Measurements from ENCODE around the gene EXO5. TPM values are rescaled to one million over a fixed set of nuclear protein-coding genes. Genes with fewer than 3 reads are reported as not detected.
"Not testable (repeated sequence)": the region's sequence is repeated elsewhere in the genome, so short reads cannot be mapped to it uniquely, and the experiment has no call there.

The EXO5 gene
- total and polyA plus RNA-seq, 2 of the 4 experiments (the other 2 are of a cell fraction), result 7.8 to 11.1 TPM

- H2AFZ ChIP-seq (replicated peaks; ENCODE audit: low read length, poor library complexity), result no peak overlapping the region
- DNase-seq (no peak), ATAC-seq (ENCODE audit: low read depth) (no peak)
- no peak overlapping the region for H3K27ac ChIP-seq (ENCODE audit: insufficient read depth, low read length)
- H4K5ac ChIP-seq (ENCODE audit: low read depth, low read length), result no peak overlapping the region
- no peak overlapping the region for H2AK9ac ChIP-seq (replicated peaks; ENCODE audit: low read depth, low read length, poor library complexity)
- H2AK5ac ChIP-seq (ENCODE audit: low read depth, low read length), result no peak overlapping the region
- H3K18ac ChIP-seq (ENCODE audit: low read depth, low read length), result no peak overlapping the region
- in situ Hi-C loops (cut with MboI; ENCODE audit: low sequenced_read_pairs) (no loop called here), intact Hi-C loops (cut with micrococcal nuclease) (no loop called here), dilution Hi-C loops (cut with HindIII; ENCODE audit: low sequenced_read_pairs, unreplicated experiment) (no loop called here)
- H3K9me1 ChIP-seq (ENCODE audit: insufficient read depth, low read length), result no peaks in the 10 kb centered on the region
- no peak overlapping the region for H3K9ac ChIP-seq (ENCODE audit: low read depth, low read length)
- no peak overlapping the region for H3K14ac ChIP-seq (replicated peaks; ENCODE audit: low read depth, low read length)
- H3K4me1 ChIP-seq (ENCODE audit: control insufficient read depth, insufficient read depth, low read length), result no peaks in the 10 kb centered on the region
- CTCF ChIA-PET, result no interaction called here
- H3K4ac ChIP-seq (ENCODE audit: low read depth, low read length), result no peak overlapping the region
- H3K23ac ChIP-seq (ENCODE audit: low read depth, low read length), result no peak overlapping the region
- H4K8ac ChIP-seq (ENCODE audit: low read depth in 2 of 2, low read length in 2 of 2), result no peak overlapping the region
- H3K4me2 ChIP-seq (ENCODE audit: low read depth, low read length), result no peak overlapping the region
- no CpG with 5 or more reads among the region's 4 CpGs for WGBS, 2 experiments (ENCODE audit: extremely low coverage in 2 of 2, insufficient read length in 1 of 2)
- no peak overlapping the region for H3K4me3 ChIP-seq (ENCODE audit: insufficient read depth, low read depth, low read length)
- TF ChIP-seq RAD21 (IDR thresholded peaks at IDR 0.05; ENCODE audit: low read length) (no peak), MAFK (IDR thresholded peaks at IDR 0.05; ENCODE audit: low read depth, low read length) (no peak), MXI1 (IDR thresholded peaks at IDR 0.05; ENCODE audit: borderline replicate concordance, low read depth, low read length) (no peak), RFX5 (IDR thresholded peaks at IDR 0.05; ENCODE audit: low read depth, low read length) (no peak), USF2 (IDR thresholded peaks at IDR 0.05; ENCODE audit: low read depth, low read length) (no peak), CTCF (conservative IDR thresholded peaks at IDR 0.05; ENCODE audit: low read depth, low read length) (no peak)
- no TSS peak for BruUV-seq (replicated peaks)
- no peak overlapping the region for H3K56ac ChIP-seq (ENCODE audit: extremely low read depth, insufficient read depth, low read length)
- no peak overlapping the region for H2BK120ac ChIP-seq (ENCODE audit: low read depth, low read length)
- H2BK5ac ChIP-seq (ENCODE audit: low read depth, low read length, poor library complexity, severe bottlenecking), result no peak overlapping the region
- H3K27me3 ChIP-seq (ENCODE audit: control insufficient read depth, insufficient read depth, low read length), result no peaks in the 10 kb centered on the region
- peaks cover 27% of the 10 kb centered on the region for H3K36me3 ChIP-seq (ENCODE audit: control insufficient read depth, insufficient read depth, low read length)
- no peak overlapping the region for H2BK15ac ChIP-seq (ENCODE audit: low read depth, low read length)
- POLR2A ChIA-PET (ENCODE audit: unreplicated experiment), result no interaction called here
- peaks cover 0 to 5% of the 10 kb centered on the region in 2 experiments; a peak in 2 of 4 replicates for H3K79me1 ChIP-seq (ENCODE audit: low read depth in 1 of 2, low read length in 2 of 2)
- no peak overlapping the region for H4K91ac ChIP-seq (ENCODE audit: insufficient read depth, low read depth, low read length)
- no peak overlapping the region for H2BK20ac ChIP-seq (ENCODE audit: low read depth, low read length)
- H3K9me3 ChIP-seq (ENCODE audit: control insufficient read depth, insufficient read depth, low read length), result peaks cover 46% of the 10 kb centered on the region
- H4K20me1 ChIP-seq (ENCODE audit: insufficient read depth, low read length), result no peaks in the 10 kb centered on the region
Measured at GRCh38 chr1:40495315-40495903, 13.2 kb upstream of the EXO5 start.

- dilution Hi-C loops (cut with HindIII; ENCODE audit: low sequenced_read_pairs, unreplicated experiment), result not testable (repeated sequence)
Measured at GRCh38 chr1:40502651-40503050, 5.9 kb upstream of the EXO5 start.

More at GRCh38 chr1:40502651-40503050, 5.9 kb upstream of the EXO5 start:
- POLR2A ChIA-PET (ENCODE audit: unreplicated experiment); intact Hi-C loops (cut with micrococcal nuclease); H3K14ac ChIP-seq (replicated peaks; ENCODE audit: low read depth, low read length); H4K8ac ChIP-seq (ENCODE audit: low read depth in 2 of 2, low read length in 2 of 2); H3K27me3 ChIP-seq (ENCODE audit: control insufficient read depth, insufficient read depth, low read length); H3K4me2 ChIP-seq (ENCODE audit: low read depth, low read length); H4K91ac ChIP-seq (ENCODE audit: insufficient read depth, low read depth, low read length); H4K20me1 ChIP-seq (ENCODE audit: insufficient read depth, low read length); H3K36me3 ChIP-seq (ENCODE audit: control insufficient read depth, insufficient read depth, low read length); H2BK5ac ChIP-seq (ENCODE audit: low read depth, low read length, poor library complexity, severe bottlenecking); in situ Hi-C loops (cut with MboI; ENCODE audit: low sequenced_read_pairs); H2BK120ac ChIP-seq (ENCODE audit: low read depth, low read length); H2AK9ac ChIP-seq (replicated peaks; ENCODE audit: low read depth, low read length, poor library complexity); H2BK20ac ChIP-seq (ENCODE audit: low read depth, low read length); ATAC-seq (ENCODE audit: low read depth); H2AFZ ChIP-seq (replicated peaks; ENCODE audit: low read length, poor library complexity); H3K4me3 ChIP-seq (ENCODE audit: insufficient read depth, low read depth, low read length); H4K5ac ChIP-seq (ENCODE audit: low read depth, low read length); H2BK15ac ChIP-seq (ENCODE audit: low read depth, low read length); H3K23ac ChIP-seq (ENCODE audit: low read depth, low read length); BruUV-seq (replicated peaks); H3K79me1 ChIP-seq (ENCODE audit: low read depth in 1 of 2, low read length in 2 of 2); CTCF ChIA-PET; H3K4ac ChIP-seq (ENCODE audit: low read depth, low read length); DNase-seq; H3K4me1 ChIP-seq (ENCODE audit: control insufficient read depth, insufficient read depth, low read length); H3K56ac ChIP-seq (ENCODE audit: extremely low read depth, insufficient read depth, low read length); H3K18ac ChIP-seq (ENCODE audit: low read depth, low read length); H2AK5ac ChIP-seq (ENCODE audit: low read depth, low read length); H3K9me1 ChIP-seq (ENCODE audit: insufficient read depth, low read length); H3K9ac ChIP-seq (ENCODE audit: low read depth, low read length); H3K27ac ChIP-seq (ENCODE audit: insufficient read depth, low read length): not testable (repeated sequence)
- no CpG with 5 or more reads among the region's 4 CpGs for WGBS, 2 experiments (ENCODE audit: extremely low coverage in 2 of 2, insufficient read length in 1 of 2)
- peaks cover 48% of the 10 kb centered on the region for H3K9me3 ChIP-seq (ENCODE audit: control insufficient read depth, insufficient read depth, low read length)

Measured in IMR-90 (cell line).